Stimulated activated memory B cell treated with anti-CD40 and anti-IgM and Interleukin-4, amounts not matched to agents 10 μg/mL and 1 μg/mL and 100 μg/mL, for 72 hours (primary cell): Measurements from ENCODE around the gene FRY.

Source experiments
- ATAC-seq: fragments of 150-1000 bp; cut with Tn5 transposase; 2 replicates; pipeline ENCODE4 v1.10.0; 2021
- H3K27ac Mint-ChIP-seq: one replicate; pipeline ENCODE4 v1.8.0; 2022; ENCODE audit warnings: mild to moderate bottlenecking, mixed read lengths
- H3K27me3 Mint-ChIP-seq: one replicate; pipeline ENCODE4 v1.8.0; 2022; ENCODE audit warnings: mixed read lengths
- H3K36me3 Mint-ChIP-seq: one replicate; pipeline ENCODE4 v1.8.0; 2022; ENCODE audit warnings: mixed read lengths
- H3K4me1 Mint-ChIP-seq: one replicate; pipeline ENCODE4 v1.8.0; 2022; ENCODE audit warnings: mixed read lengths
- H3K4me3 Mint-ChIP-seq: one replicate; pipeline ENCODE4 v1.8.0; 2022; ENCODE audit warnings: mild to moderate bottlenecking, moderate library complexity, mixed read lengths
- H3K9me3 Mint-ChIP-seq: one replicate; pipeline ENCODE4 v1.8.0; 2022; ENCODE audit warnings: mixed read lengths

Gene FRY

GRCh38 chr13:32168131-32168530 is 136.6 kb downstream of the FRY start:
- no peak for ATAC-seq
- H3K4me1 Mint-ChIP-seq: peaks cover 5% of the 10 kb centered on the region
- H3K27me3 Mint-ChIP-seq: no peaks in the 10 kb centered on the region
- H3K9me3 Mint-ChIP-seq: peaks cover 5% of the 10 kb centered on the region
- no peak overlapping the region for H3K27ac Mint-ChIP-seq
- peaks cover 4% of the 10 kb centered on the region for H3K36me3 Mint-ChIP-seq
- H3K4me3 Mint-ChIP-seq: no peak overlapping the region

- Mint-ChIP-seq H3K9me3 (peaks cover 5% of the 10 kb centered on the region), H3K27me3 (no peaks in the 10 kb centered on the region), H3K36me3 (peaks cover 4% of the 10 kb centered on the region), H3K4me1 (peaks cover under 1% of the 10 kb centered on the region), H3K27ac (no peak overlapping the region), H3K4me3 (no peak overlapping the region)
- ATAC-seq: no peak
These were observed 139.3 kb downstream of the FRY start for GRCh38 chr13:32170841-32171240.

GRCh38 chr13:32173881-32174280 is 142.3 kb downstream of the FRY start:
- no peak for ATAC-seq

GRCh38 chr13:32174366-32174765 is 142.8 kb downstream of the FRY start:
- Mint-ChIP-seq H3K4me1 (no peaks in the 10 kb centered on the region), H3K27me3 (no peaks in the 10 kb centered on the region), H3K27ac (no peak overlapping the region), H3K9me3 (peaks cover 5% of the 10 kb centered on the region), H3K36me3 (peaks cover 4% of the 10 kb centered on the region), H3K4me3 (no peak overlapping the region)
- no peak for ATAC-seq

More at GRCh38 chr13:32173881-32174280, 142.3 kb downstream of the FRY start:
- H3K4me3 Mint-ChIP-seq: no peak overlapping the region
- H3K27me3 Mint-ChIP-seq: no peaks in the 10 kb centered on the region
- peaks cover 5% of the 10 kb centered on the region for H3K9me3 Mint-ChIP-seq
- no peaks in the 10 kb centered on the region for H3K4me1 Mint-ChIP-seq
- H3K36me3 Mint-ChIP-seq: peaks cover 4% of the 10 kb centered on the region
- no peak overlapping the region for H3K27ac Mint-ChIP-seq

- ATAC-seq: no peak
- H3K9me3 Mint-ChIP-seq: peaks cover 5% of the 10 kb centered on the region
- H3K4me1 Mint-ChIP-seq: no peaks in the 10 kb centered on the region
- H3K36me3 Mint-ChIP-seq: peaks cover 4% of the 10 kb centered on the region
- no peaks in the 10 kb centered on the region for H3K27me3 Mint-ChIP-seq
- H3K4me3 Mint-ChIP-seq: no peak overlapping the region
- H3K27ac Mint-ChIP-seq: no peak overlapping the region
These were observed 143.7 kb downstream of the FRY start for GRCh38 chr13:32175307-32175706.

- Mint-ChIP-seq H3K9me3 (peaks cover 5% of the 10 kb centered on the region), H3K27ac (no peak overlapping the region), H3K4me3 (no peak overlapping the region), H3K27me3 (no peaks in the 10 kb centered on the region), H3K36me3 (peaks cover 4% of the 10 kb centered on the region), H3K4me1 (no peaks in the 10 kb centered on the region)
- ATAC-seq: no peak
These were observed 144.4 kb downstream of the FRY start for GRCh38 chr13:32175943-32176342.

GRCh38 chr13:32176696-32177095 is 145.1 kb downstream of the FRY start:
- no peaks in the 10 kb centered on the region for H3K27me3 Mint-ChIP-seq
- H3K4me1 Mint-ChIP-seq: no peaks in the 10 kb centered on the region
- no peak overlapping the region for H3K27ac Mint-ChIP-seq
- peaks cover 4% of the 10 kb centered on the region for H3K9me3 Mint-ChIP-seq
- H3K36me3 Mint-ChIP-seq: peaks cover 4% of the 10 kb centered on the region
- H3K4me3 Mint-ChIP-seq: no peak overlapping the region
- ATAC-seq: no peak

GRCh38 chr13:32178763-32179162 is 147.2 kb downstream of the FRY start:
- Mint-ChIP-seq H3K9me3 (no peaks in the 10 kb centered on the region), H3K4me1 (no peaks in the 10 kb centered on the region), H3K27ac (no peak overlapping the region), H3K4me3 (no peak overlapping the region), H3K36me3 (no peaks in the 10 kb centered on the region), H3K27me3 (no peaks in the 10 kb centered on the region)
- no peak for ATAC-seq

- Mint-ChIP-seq H3K27me3 (no peaks in the 10 kb centered on the region), H3K4me3 (no peak overlapping the region), H3K36me3 (no peaks in the 10 kb centered on the region), H3K27ac (no peak overlapping the region), H3K4me1 (no peaks in the 10 kb centered on the region), H3K9me3 (no peaks in the 10 kb centered on the region)
- ATAC-seq: no peak
These were observed 148.1 kb downstream of the FRY start for GRCh38 chr13:32179708-32180107.

- no peak overlapping the region for H3K4me3 Mint-ChIP-seq
- no peaks in the 10 kb centered on the region for H3K4me1 Mint-ChIP-seq
- ATAC-seq: no peak
- H3K27me3 Mint-ChIP-seq: no peaks in the 10 kb centered on the region
- H3K36me3 Mint-ChIP-seq: peaks cover 6% of the 10 kb centered on the region
- no peaks in the 10 kb centered on the region for H3K9me3 Mint-ChIP-seq
- no peak overlapping the region for H3K27ac Mint-ChIP-seq
These were observed 156.1 kb downstream of the FRY start for GRCh38 chr13:32187651-32188050.

- no peaks in the 10 kb centered on the region for H3K9me3 Mint-ChIP-seq
- no peaks in the 10 kb centered on the region for H3K27me3 Mint-ChIP-seq
- no peak overlapping the region for H3K4me3 Mint-ChIP-seq
- no peak overlapping the region for H3K27ac Mint-ChIP-seq
- H3K4me1 Mint-ChIP-seq: no peaks in the 10 kb centered on the region
- peaks cover 3% of the 10 kb centered on the region for H3K36me3 Mint-ChIP-seq
- ATAC-seq: no peak
These were observed 160.0 kb downstream of the FRY start for GRCh38 chr13:32191452-32191998.

GRCh38 chr13:32195713-32196112 is 164.1 kb downstream of the FRY start:
- ATAC-seq: no peak
- Mint-ChIP-seq H3K9me3 (no peaks in the 10 kb centered on the region), H3K27me3 (no peaks in the 10 kb centered on the region), H3K27ac (no peak overlapping the region), H3K4me3 (no peak overlapping the region), H3K36me3 (no peaks in the 10 kb centered on the region), H3K4me1 (no peaks in the 10 kb centered on the region)

- Mint-ChIP-seq H3K36me3 (no peaks in the 10 kb centered on the region), H3K9me3 (no peaks in the 10 kb centered on the region), H3K4me3 (no peak overlapping the region), H3K4me1 (no peaks in the 10 kb centered on the region), H3K27ac (no peak overlapping the region), H3K27me3 (no peaks in the 10 kb centered on the region)
- ATAC-seq: no peak
These were observed 167.6 kb downstream of the FRY start for GRCh38 chr13:32199168-32199567.

- no peaks in the 10 kb centered on the region for H3K9me3 Mint-ChIP-seq
- no peaks in the 10 kb centered on the region for H3K36me3 Mint-ChIP-seq
- H3K27ac Mint-ChIP-seq: no peak overlapping the region
- no peak overlapping the region for H3K4me3 Mint-ChIP-seq
- ATAC-seq: no peak
- H3K4me1 Mint-ChIP-seq: no peaks in the 10 kb centered on the region
- no peaks in the 10 kb centered on the region for H3K27me3 Mint-ChIP-seq
These were observed 169.2 kb downstream of the FRY start for GRCh38 chr13:32200741-32201140.

GRCh38 chr13:32201809-32202208 is 170.2 kb downstream of the FRY start:
- H3K4me1 Mint-ChIP-seq: no peaks in the 10 kb centered on the region
- H3K36me3 Mint-ChIP-seq: no peaks in the 10 kb centered on the region
- H3K4me3 Mint-ChIP-seq: no peak overlapping the region
- no peak overlapping the region for H3K27ac Mint-ChIP-seq
- no peaks in the 10 kb centered on the region for H3K9me3 Mint-ChIP-seq
- no peak for ATAC-seq
- H3K27me3 Mint-ChIP-seq: no peaks in the 10 kb centered on the region

GRCh38 chr13:32202268-32202667 is 170.7 kb downstream of the FRY start:
- no peak for ATAC-seq
- Mint-ChIP-seq H3K4me3 (no peak overlapping the region), H3K36me3 (no peaks in the 10 kb centered on the region), H3K4me1 (no peaks in the 10 kb centered on the region), H3K27me3 (no peaks in the 10 kb centered on the region), H3K9me3 (no peaks in the 10 kb centered on the region), H3K27ac (no peak overlapping the region)

- Mint-ChIP-seq H3K27me3 (no peaks in the 10 kb centered on the region), H3K4me1 (no peaks in the 10 kb centered on the region), H3K4me3 (no peak overlapping the region), H3K36me3 (no peaks in the 10 kb centered on the region), H3K9me3 (no peaks in the 10 kb centered on the region), H3K27ac (no peak overlapping the region)
- ATAC-seq: no peak
These were observed 171.6 kb downstream of the FRY start for GRCh38 chr13:32203221-32203620.
